CD14-positive monocyte (primary cell): ENCODE measurements around the gene NRXN3. TPM values are rescaled to one million over a fixed set of nuclear protein-coding genes. Genes with fewer than 3 reads are reported as not detected.

Experiments
- DNase-seq, 3 donors: peaks; one replicate each; pipeline ENCODE4 v3.0.0-alpha.2; 2011 to 2022
- H2AFZ ChIP-seq: 2 replicates; pipeline ENCODE4 v1.6.0; 2012; ENCODE audit warnings: mild to moderate bottlenecking, low read depth, low read length, inconsistent platforms; ENCODE audit not compliant: insufficient read depth, poor library complexity, severe bottlenecking
- H3K27ac ChIP-seq, 2 donors: 1 replicate in 1 of 2; 2 replicates in 1 of 2; pipeline ENCODE4 v1.5.1; 2012 to 2013; ENCODE audit warnings: low read length in 2 of 2, control low read depth in 1 of 2, inconsistent platforms in 1 of 2, low read depth in 1 of 2, mild to moderate bottlenecking in 1 of 2
- H3K27me3 ChIP-seq, 2 donors: one replicate each; pipeline versions ENCODE4 v1.6.0 to v1.6.1; 2011 to 2013; ENCODE audit warnings: low read length in 2 of 2; ENCODE audit not compliant: control insufficient read depth in 2 of 2, insufficient read depth in 2 of 2
- H3K36me3 ChIP-seq, 2 donors: replicated peaks in 1 of 2; 1 replicate in 1 of 2; 2 replicates in 1 of 2; pipeline versions ENCODE4 v1.5.1 to v1.6.1; 2012 to 2013; ENCODE audit warnings: low read length in 2 of 2, control low read depth in 1 of 2, inconsistent platforms in 1 of 2, mild to moderate bottlenecking in 1 of 2; ENCODE audit not compliant: insufficient read depth in 2 of 2, control insufficient read depth in 1 of 2
- H3K4me1 ChIP-seq, 2 donors: 1 replicate in 1 of 2; 2 replicates in 1 of 2; pipeline versions ENCODE4 v1.5.1 to v1.6.1; 2012 to 2013; ENCODE audit warnings: low read length in 2 of 2, control low read depth in 1 of 2, inconsistent platforms in 1 of 2, mild to moderate bottlenecking in 1 of 2, moderate library complexity in 1 of 2; ENCODE audit not compliant: insufficient read depth in 2 of 2, control insufficient read depth in 1 of 2
- H3K4me2 ChIP-seq: replicated peaks from 2 replicates; pipeline ENCODE3; 2012; ENCODE audit warnings: low read length, moderate library complexity, mild to moderate bottlenecking; ENCODE audit not compliant: poor library complexity, severe bottlenecking; ENCODE audit errors: extremely low read depth
- H3K4me3 ChIP-seq, 3 experiments: fragments of 200-600 bp in 1 of 3; sonication (generic) in 1 of 3; replicated peaks in 1 of 3; 1 replicate in 2 of 3; 2 replicates in 1 of 3; pipeline ENCODE4 v1.5.1; 2011 to 2013; ENCODE audit warnings: low read length in 3 of 3, mild to moderate bottlenecking in 3 of 3, control low read depth in 2 of 3, low read depth in 2 of 3, inconsistent platforms in 1 of 3, moderate library complexity in 1 of 3
- H3K79me2 ChIP-seq: 2 replicates; pipeline ENCODE4 v1.6.0; 2012; ENCODE audit warnings: mild to moderate bottlenecking, control low read depth, inconsistent platforms, low read length, moderate library complexity; ENCODE audit not compliant: insufficient read depth
- H3K9ac ChIP-seq: 2 replicates; pipeline ENCODE4 v1.6.0; 2017; ENCODE audit warnings: low read length, mild to moderate bottlenecking; ENCODE audit not compliant: insufficient read depth, poor library complexity, severe bottlenecking
- H3K9me3 ChIP-seq, 2 donors: replicated peaks in 1 of 2; 1 replicate in 1 of 2; 2 replicates in 1 of 2; pipeline versions ENCODE4 v1.5.1 to v1.6.1; 2012 to 2013; ENCODE audit warnings: low read length in 2 of 2, control low read depth in 1 of 2; ENCODE audit not compliant: control insufficient read depth in 1 of 2, insufficient read depth in 1 of 2
- H4K20me1 ChIP-seq: 2 replicates; pipeline ENCODE4 v1.6.0; 2012; ENCODE audit warnings: mild to moderate bottlenecking, low read length, control low read depth, moderate library complexity; ENCODE audit not compliant: insufficient read depth
- H3K27ac Mint-ChIP-seq, 7 donors: one replicate each; pipeline ENCODE4 v1.8.0; 2020; ENCODE audit warnings: mild to moderate bottlenecking in 7 of 7, mixed read lengths in 7 of 7, moderate library complexity in 6 of 7, inconsistent platforms in 2 of 7
- H3K27me3 Mint-ChIP-seq, 3 donors: one replicate each; pipeline ENCODE4 v1.8.0; 2021 to 2022; ENCODE audit warnings: low read depth in 3 of 3, mild to moderate bottlenecking in 3 of 3, mixed read lengths in 3 of 3, moderate library complexity in 3 of 3, inconsistent platforms in 1 of 3
- H3K36me3 Mint-ChIP-seq, 2 donors: one replicate each; pipeline ENCODE4 v1.8.0; 2020; ENCODE audit warnings: mixed read lengths in 2 of 2, inconsistent platforms in 1 of 2, mild to moderate bottlenecking in 1 of 2
- H3K4me1 Mint-ChIP-seq: one replicate; pipeline ENCODE4 v1.8.0; 2020; ENCODE audit warnings: mild to moderate bottlenecking, mixed read lengths
- H3K4me3 Mint-ChIP-seq, 2 donors: one replicate each; pipeline ENCODE4 v1.8.0; 2020; ENCODE audit warnings: mild to moderate bottlenecking in 2 of 2, mixed read lengths in 2 of 2, moderate library complexity in 1 of 2
- H3K9me3 Mint-ChIP-seq, 7 donors: one replicate each; pipeline ENCODE4 v1.8.0; 2020 to 2022; ENCODE audit warnings: mixed read lengths in 7 of 7, mild to moderate bottlenecking in 6 of 7, moderate library complexity in 6 of 7, inconsistent platforms in 2 of 7
- CTCF ChIP-seq: fragments of 200-600 bp; IDR thresholded peaks from one replicate; pipeline ENCODE4 v1.8.0; 2022; ENCODE audit warnings: antibody characterized with exemption, mild to moderate bottlenecking
- WGBS: methylation state at CpG from one replicate; pipeline ENCODE4 v1.1.5; 2013; ENCODE audit warnings: missing lambda C conversion rate; ENCODE audit not compliant: insufficient coverage; 5-methylcytosine and 5-hydroxymethylcytosine counted together
- intact Hi-C, 2 donors: fragments of 100-400 bp; cut with micrococcal nuclease; formaldehyde crosslinking; loops; one replicate each; pipeline versions ENCODE4 v1.15.0 to v1.15.1; 2023
- polyA plus RNA-seq, 3 donors: library from polyadenylated mRNA; depleted of rRNA in 1 of 3; unstranded in 2 of 3; stranded (reverse) in 1 of 3; fragments of 300-500 nt in 2 of 3; fragments of >200 nt in 1 of 3; fragmentation: Illumina TruSeq in 2 of 3; gene quantifications; 1 replicate in 2 of 3; 2 replicates in 1 of 3; pipeline ENCODE4 v1.2.3, GENCODE V29; 2012 to 2021

Gene NRXN3
- polyA plus RNA-seq, 3 donors = not detected

- H3K4me3 Mint-ChIP-seq = no peak overlapping the region
- Histone ChIP-seq H3K36me3 (no peaks in the 10 kb centered on the region), H3K9me3 (peaks cover 0 to 4% of the 10 kb centered on the region in 2 donors), H3K4me3 (no peak overlapping the region), H3K4me1 (peaks cover 15 to 22% of the 10 kb centered on the region in 2 donors), H3K4me2 (peak overlapping the region; percentile 17), H3K79me2 (no peaks in the 10 kb centered on the region), H3K27ac (no peak overlapping the region), H4K20me1 (no peaks in the 10 kb centered on the region), H3K27me3 (no peaks in the 10 kb centered on the region), H2AFZ (no peak overlapping the region), H3K9ac (no peak overlapping the region)
- WGBS = 0% methylated on average over 1 of the region's 3 CpGs
- no peak for TF ChIP-seq CTCF
- peaks cover 17% of the 10 kb centered on the region for H3K4me1 Mint-ChIP-seq
- no peaks in the 10 kb centered on the region for H3K27me3 Mint-ChIP-seq
- H3K27ac Mint-ChIP-seq = peak overlapping the region in 6 of 7 donors; percentile 1 to 78 (median 28)
- peaks cover 0 to 9% (median 4%) of the 10 kb centered on the region in 7 donors for H3K9me3 Mint-ChIP-seq
- H3K36me3 Mint-ChIP-seq = no peaks in the 10 kb centered on the region
- intact Hi-C loops = no loop called here
- DNase-seq = peak; percentile 50 to 81 (median 60)
These were observed 858.1 kb downstream of the NRXN3 start for GRCh38 chr14:79028281-79028680.

GRCh38 chr14:79036441-79036840 is 866.3 kb downstream of the NRXN3 start:
- H3K4me3 Mint-ChIP-seq = peak overlapping the region in 1 of 2 donors; percentile 79

More at GRCh38 chr14:79036441-79036840, 866.3 kb downstream of the NRXN3 start:
- no peak overlapping the region for H3K27ac ChIP-seq
- Mint-ChIP-seq H3K27me3 (no peaks in the 10 kb centered on the region), H3K4me1 (peaks cover 12% of the 10 kb centered on the region), H3K27ac (peak overlapping the region in 1 of 7 donors; percentile 37), H3K36me3 (no peaks in the 10 kb centered on the region), H3K9me3 (peaks cover 5 to 12% (median 7%) of the 10 kb centered on the region in 7 donors)
- peaks cover 8 to 12% of the 10 kb centered on the region in 2 donors for H3K9me3 ChIP-seq
- WGBS = 0% methylated on average over 3 of the region's 4 CpGs
- no peak for TF ChIP-seq CTCF
- H3K36me3 ChIP-seq = no peaks in the 10 kb centered on the region
- no peaks in the 10 kb centered on the region for H4K20me1 ChIP-seq
- peaks cover 7 to 11% of the 10 kb centered on the region in 2 donors for H3K4me1 ChIP-seq
- no peak overlapping the region for H3K9ac ChIP-seq
- no peaks in the 10 kb centered on the region for H3K27me3 ChIP-seq
- H3K4me3 ChIP-seq = peak overlapping the region in 1 of 3 experiments; percentile 12
- H3K79me2 ChIP-seq = no peaks in the 10 kb centered on the region
- DNase-seq = peak in 1 of 3 donors; percentile 19
- intact Hi-C loops = no loop called here
- no peak overlapping the region for H2AFZ ChIP-seq
- peak overlapping the region; percentile 37 for H3K4me2 ChIP-seq
